PFSK-1 (cell line): ENCODE data around the gene TUBA4A.

ENCODE experiments used
- FOXP2 ChIP-seq: optimal IDR thresholded peaks from 2 replicates; pipeline ENCODE3; 2011; ENCODE audit warnings: borderline replicate concordance, control low read depth, inconsistent platforms; ENCODE audit not compliant: insufficient read depth; ENCODE audit errors: extremely low read length, extremely low read depth
- POLR2AphosphoS5 ChIP-seq: IDR thresholded peaks from 2 replicates; pipeline ENCODE4 v1.6.1; 2012; ENCODE audit warnings: low read depth, mild to moderate bottlenecking, control low read depth, low read length, moderate library complexity
- REST ChIP-seq, 2 experiments: IDR thresholded peaks; 2 replicates each; pipeline versions ENCODE4 v1.6.1 to v1.8.0; 2011 to 2012; ENCODE audit warnings: low read depth in 2 of 2, low read length in 2 of 2, control low read depth in 1 of 2, inconsistent platforms in 1 of 2, mild to moderate bottlenecking in 1 of 2, moderate library complexity in 1 of 2; ENCODE audit not compliant: insufficient read depth in 1 of 2
- SIN3A ChIP-seq: IDR thresholded peaks from 2 replicates; pipeline ENCODE4 v1.6.1; 2012; ENCODE audit warnings: mild to moderate bottlenecking, low read length, moderate library complexity, borderline replicate concordance; ENCODE audit not compliant: insufficient read depth
- TAF1 ChIP-seq: IDR thresholded peaks from 2 replicates; pipeline ENCODE4 v1.6.1; 2012; ENCODE audit warnings: low read length, control low read depth, borderline replicate concordance; ENCODE audit not compliant: insufficient read depth

TUBA4A gene

GRCh38 chr2:219291394-219291793 is 37.7 kb upstream of the TUBA4A start:
- TF ChIP-seq SIN3A (no peak), REST (IDR thresholded peaks at IDR 0.05; ENCODE audit: insufficient read depth in 1 of 2, low read depth in 2 of 2, low read length in 2 of 2) (no peak), TAF1 (no peak), FOXP2 (no peak), POLR2AphosphoS5 (no peak)

- TF ChIP-seq FOXP2, result no peak
- no peak for TF ChIP-seq SIN3A
- no peak for TF ChIP-seq REST (IDR thresholded peaks at IDR 0.05; ENCODE audit: insufficient read depth in 1 of 2, low read depth in 2 of 2, low read length in 2 of 2)
- TF ChIP-seq POLR2AphosphoS5, result no peak
- TF ChIP-seq TAF1, result no peak
Measured at GRCh38 chr2:219290381-219291171, 36.9 kb upstream of the TUBA4A start.

- no peak for TF ChIP-seq REST (IDR thresholded peaks at IDR 0.05; ENCODE audit: insufficient read depth in 1 of 2, low read depth in 2 of 2, low read length in 2 of 2)
- TF ChIP-seq FOXP2, result peak; percentile 27
Measured at GRCh38 chr2:219289537-219290361, 36.0 kb upstream of the TUBA4A start.

GRCh38 chr2:219289195-219289536 is 35.4 kb upstream of the TUBA4A start:
- TF ChIP-seq FOXP2 (no peak), TAF1 (no peak), POLR2AphosphoS5 (no peak), REST (IDR thresholded peaks at IDR 0.05; ENCODE audit: insufficient read depth in 1 of 2, low read depth in 2 of 2, low read length in 2 of 2) (no peak), SIN3A (no peak)
